MM.1S (cell line): ENCODE results near the gene RB1.

Source experiments
- DNase-seq: peaks from one replicate; pipeline ENCODE4 v3.0.0-alpha.2; 2015
- H2AFZ ChIP-seq: fragments of 300-600 bp; sonication (generic); 2 replicates; pipeline ENCODE4 v1.6.0; 2016; ENCODE audit warnings: antibody characterized with exemption, low read length
- H3F3A ChIP-seq: fragments of 300-600 bp; sonication (generic); 2 replicates; pipeline ENCODE4 v1.6.1; 2016; ENCODE audit warnings: mild to moderate bottlenecking, antibody characterized with exemption, low read length, moderate library complexity, mixed read lengths; ENCODE audit not compliant: insufficient read depth
- H3K27ac ChIP-seq: fragments of 300-600 bp; sonication (generic); 2 replicates; pipeline ENCODE4 v1.5.1; 2016; ENCODE audit warnings: mild to moderate bottlenecking, low read length
- H3K27me3 ChIP-seq: fragments of 300-600 bp; sonication (generic); replicated peaks from 2 replicates; pipeline ENCODE4 v1.6.0; 2016; ENCODE audit warnings: low read length; ENCODE audit not compliant: insufficient read depth
- H3K36me3 ChIP-seq: fragments of 300-600 bp; sonication (generic); replicated peaks from 2 replicates; pipeline ENCODE4 v1.6.1; 2016; ENCODE audit warnings: mild to moderate bottlenecking, low read length, mixed read lengths; ENCODE audit not compliant: insufficient read depth
- H3K4me1 ChIP-seq: fragments of 300-600 bp; sonication (generic); 2 replicates; pipeline ENCODE4 v1.6.1; 2016; ENCODE audit warnings: low read length, mixed read lengths
- H3K4me2 ChIP-seq: fragments of 300-600 bp; sonication (generic); 2 replicates; pipeline ENCODE4 v1.6.0; 2016; ENCODE audit warnings: low read depth, low read length
- H3K4me3 ChIP-seq: fragments of 300-600 bp; sonication (generic); 2 replicates; pipeline ENCODE4 v1.5.1; 2016; ENCODE audit warnings: low read length, mixed read lengths
- H3K79me2 ChIP-seq: fragments of 300-600 bp; sonication (generic); 2 replicates; pipeline ENCODE4 v1.6.1; 2016; ENCODE audit warnings: mixed run types, low read length, mixed read lengths
- H3K9ac ChIP-seq: fragments of 300-600 bp; sonication (generic); 2 replicates; pipeline ENCODE4 v1.6.1; 2016; ENCODE audit warnings: low read length, mixed read lengths
- H3K9me2 ChIP-seq: fragments of 300-600 bp; sonication (generic); replicated peaks from 2 replicates; pipeline ENCODE4 v1.6.1; 2016; ENCODE audit warnings: mild to moderate bottlenecking, low read length, mixed read lengths; ENCODE audit not compliant: insufficient read depth
- H3K9me3 ChIP-seq: fragments of 300-600 bp; sonication (generic); replicated peaks from 2 replicates; pipeline ENCODE4 v1.6.1; 2016; ENCODE audit warnings: mild to moderate bottlenecking, low read length, mixed read lengths; ENCODE audit not compliant: insufficient read depth
- H4K20me1 ChIP-seq: fragments of 300-600 bp; sonication (generic); 2 replicates; pipeline ENCODE4 v1.6.1; 2016; ENCODE audit warnings: mild to moderate bottlenecking, low read length, moderate library complexity, mixed read lengths; ENCODE audit not compliant: insufficient read depth
- EZH2 ChIP-seq: fragments of 300-600 bp; sonication (generic); optimal IDR thresholded peaks from 2 replicates; pipeline ENCODE3; 2017; ENCODE audit warnings: low read depth, mild to moderate bottlenecking, antibody characterized with exemption, low read length, mixed read lengths
- EZH2phosphoT487 ChIP-seq: fragments of 300-600 bp; sonication (generic); IDR thresholded peaks from 2 replicates; pipeline ENCODE4 v1.6.1; 2018; ENCODE audit warnings: antibody characterized with exemption, low read length
- TF ChIP-seq, protein P1 (sequence below): fragments of 300-600 bp; sonication (generic); IDR thresholded peaks from 2 replicates; pipeline ENCODE4 v1.5.1; 2016; ENCODE audit warnings: antibody characterized with exemption, low read length, mixed read lengths

RB1 gene

DNA sequence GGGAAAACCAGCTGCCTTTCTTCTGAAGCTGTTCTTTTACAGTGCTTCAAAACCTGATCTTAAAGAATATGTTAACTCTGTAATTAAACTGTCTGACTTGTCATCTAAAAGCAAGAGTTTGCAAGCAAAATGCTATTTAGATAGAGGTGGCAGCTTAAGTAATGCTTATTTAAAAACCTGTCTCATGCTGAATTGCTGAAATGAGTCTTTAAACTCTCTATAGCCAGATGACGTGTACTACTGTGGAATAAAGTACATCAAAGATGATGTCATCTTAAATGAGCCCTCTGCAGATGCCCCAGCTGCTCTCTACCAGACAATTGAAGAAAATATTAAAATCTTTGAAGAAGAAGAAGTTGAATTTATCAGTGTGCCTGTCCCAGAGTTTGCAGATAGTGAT, 47.6 kb upstream of the RB1 start:
- Histone ChIP-seq H3K9me3 (no peaks in the 10 kb centered on the region), H3K27me3 (no peaks in the 10 kb centered on the region), H3K36me3 (no peaks in the 10 kb centered on the region), H2AFZ (no peak overlapping the region), H3K4me3 (no peak overlapping the region), H3K4me1 (no peaks in the 10 kb centered on the region), H3K27ac (no peak overlapping the region), H3K9ac (no peak overlapping the region), H4K20me1 (no peaks in the 10 kb centered on the region), H3K9me2 (no peaks in the 10 kb centered on the region), H3K79me2 (no peaks in the 10 kb centered on the region), H3F3A (no peaks in the 10 kb centered on the region), H3K4me2 (no peak overlapping the region)
- TF ChIP-seq, protein P1, sequence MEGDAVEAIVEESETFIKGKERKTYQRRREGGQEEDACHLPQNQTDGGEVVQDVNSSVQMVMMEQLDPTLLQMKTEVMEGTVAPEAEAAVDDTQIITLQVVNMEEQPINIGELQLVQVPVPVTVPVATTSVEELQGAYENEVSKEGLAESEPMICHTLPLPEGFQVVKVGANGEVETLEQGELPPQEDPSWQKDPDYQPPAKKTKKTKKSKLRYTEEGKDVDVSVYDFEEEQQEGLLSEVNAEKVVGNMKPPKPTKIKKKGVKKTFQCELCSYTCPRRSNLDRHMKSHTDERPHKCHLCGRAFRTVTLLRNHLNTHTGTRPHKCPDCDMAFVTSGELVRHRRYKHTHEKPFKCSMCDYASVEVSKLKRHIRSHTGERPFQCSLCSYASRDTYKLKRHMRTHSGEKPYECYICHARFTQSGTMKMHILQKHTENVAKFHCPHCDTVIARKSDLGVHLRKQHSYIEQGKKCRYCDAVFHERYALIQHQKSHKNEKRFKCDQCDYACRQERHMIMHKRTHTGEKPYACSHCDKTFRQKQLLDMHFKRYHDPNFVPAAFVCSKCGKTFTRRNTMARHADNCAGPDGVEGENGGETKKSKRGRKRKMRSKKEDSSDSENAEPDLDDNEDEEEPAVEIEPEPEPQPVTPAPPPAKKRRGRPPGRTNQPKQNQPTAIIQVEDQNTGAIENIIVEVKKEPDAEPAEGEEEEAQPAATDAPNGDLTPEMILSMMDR = no peak
- TF ChIP-seq EZH2 = no peak
- TF ChIP-seq EZH2phosphoT487 = no peak
- no peak for DNase-seq

DNA sequence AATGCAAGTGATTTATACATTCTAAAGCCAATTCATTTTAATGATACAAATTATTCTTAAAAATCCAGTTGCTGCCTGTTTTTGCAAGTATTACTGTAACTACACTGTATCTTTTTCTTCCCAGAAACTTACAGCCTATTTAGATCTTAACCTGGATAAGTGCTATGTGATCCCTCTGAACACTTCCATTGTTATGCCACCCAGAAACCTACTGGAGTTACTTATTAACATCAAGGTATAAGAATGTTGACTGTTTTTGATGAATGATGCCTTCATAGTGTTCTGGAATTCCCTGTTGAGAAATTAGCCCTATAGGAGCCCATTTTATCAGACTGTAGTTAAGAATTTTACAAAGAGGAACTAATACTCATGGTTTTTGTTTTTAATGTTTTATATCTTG, 45.5 kb upstream of the RB1 start:
- Histone ChIP-seq H3F3A (no peaks in the 10 kb centered on the region), H3K4me1 (no peaks in the 10 kb centered on the region), H3K79me2 (no peaks in the 10 kb centered on the region), H3K9me2 (no peaks in the 10 kb centered on the region), H3K9me3 (no peaks in the 10 kb centered on the region), H4K20me1 (no peaks in the 10 kb centered on the region), H3K27me3 (no peaks in the 10 kb centered on the region), H3K9ac (no peak overlapping the region), H2AFZ (no peak overlapping the region), H3K27ac (no peak overlapping the region), H3K4me3 (no peak overlapping the region), H3K4me2 (no peak overlapping the region), H3K36me3 (no peaks in the 10 kb centered on the region)
- no peak for TF ChIP-seq EZH2
- TF ChIP-seq, protein P1 = no peak
- TF ChIP-seq EZH2phosphoT487 = no peak
- no peak for DNase-seq

DNA sequence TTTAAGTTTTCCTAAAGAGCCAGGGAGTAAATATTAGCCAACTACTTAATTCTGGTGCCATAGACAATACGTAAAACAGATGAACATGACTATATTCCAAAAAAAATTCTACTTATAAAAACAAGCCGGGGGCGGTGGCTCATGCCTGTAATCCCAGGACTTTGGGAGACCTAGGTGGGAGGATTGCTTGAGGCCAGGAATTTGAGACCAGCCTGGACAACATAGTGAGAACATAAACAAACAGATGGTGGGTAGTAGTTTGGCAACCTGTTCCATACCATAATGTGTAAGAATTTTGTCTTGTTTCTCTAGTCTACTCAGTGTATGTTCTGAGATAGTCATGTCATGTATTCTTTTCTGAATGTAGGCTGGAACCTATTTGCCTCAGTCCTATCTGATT, 45.1 kb upstream of the RB1 start:
- Histone ChIP-seq H3K36me3 (no peaks in the 10 kb centered on the region), H3K27me3 (no peaks in the 10 kb centered on the region), H3K4me1 (no peaks in the 10 kb centered on the region), H2AFZ (no peak overlapping the region), H3K4me3 (no peak overlapping the region), H3K9ac (no peak overlapping the region), H3K79me2 (no peaks in the 10 kb centered on the region), H3K4me2 (no peak overlapping the region), H3K27ac (no peak overlapping the region), H3K9me3 (no peaks in the 10 kb centered on the region), H3F3A (no peaks in the 10 kb centered on the region), H3K9me2 (no peaks in the 10 kb centered on the region), H4K20me1 (no peaks in the 10 kb centered on the region)
- TF ChIP-seq EZH2phosphoT487 = no peak
- TF ChIP-seq, protein P1 = no peak
- TF ChIP-seq EZH2 = no peak
- no peak for DNase-seq
